Esophagus squamous epithelium (tissue), 5 donors: Measurements from ENCODE around the gene PNKD. TPM values are rescaled to one million over a fixed set of nuclear protein-coding genes. Genes with fewer than 3 reads are reported as not detected.
"Not testable (repeated sequence)": the region's sequence is repeated elsewhere in the genome, so short reads cannot be mapped to it uniquely, and the experiment has no call there.

Source experiments
- DNase-seq: peaks from one replicate; lab custom pipeline; 2025; lab: John Stamatoyannopoulos, UW
- H3K27ac ChIP-seq, 4 donors: fragments of 200-600 bp; sonication (generic); one replicate each; pipeline ENCODE4 v1.5.1; 2016 to 2019; ENCODE audit warnings: mild to moderate bottlenecking in 1 of 4
- H3K27me3 ChIP-seq, 4 donors: fragments of 200-600 bp; sonication (generic); 1 replicate in 3 of 4; 2 replicates in 1 of 4; pipeline versions ENCODE4 v1.5.1 to v1.6.0; 2017 to 2021; ENCODE audit warnings: antibody characterized with exemption in 1 of 4
- H3K36me3 ChIP-seq, 3 donors: fragments of 200-600 bp; sonication (generic); one replicate each; pipeline ENCODE4 v1.5.1; 2016 to 2019
- H3K4me1 ChIP-seq, 3 donors: fragments of 200-600 bp; sonication (generic); one replicate each; pipeline ENCODE4 v1.5.1; 2017 to 2019
- H3K4me3 ChIP-seq, 4 donors: fragments of 200-600 bp; sonication (generic); 1 replicate in 3 of 4; 2 replicates in 1 of 4; pipeline ENCODE4 v1.5.1; 2016 to 2019; ENCODE audit warnings: mild to moderate bottlenecking in 2 of 4, moderate library complexity in 1 of 4
- H3K9me3 ChIP-seq, 3 donors: fragments of 200-600 bp; sonication (generic); one replicate each; pipeline ENCODE4 v1.5.1; 2016 to 2019
- CTCF ChIP-seq, 6 experiments: fragments of 450-650 bp in 4 of 6; fragments of 200-600 bp in 2 of 6; sonication (generic) in 2 of 6; IDR thresholded peaks; one replicate each; pipeline ENCODE4 v1.5.1; 2016 to 2019; ENCODE audit warnings: antibody characterized with exemption in 6 of 6, mild to moderate bottlenecking in 4 of 6, moderate library complexity in 4 of 6
- POLR2A ChIP-seq, 4 donors: fragments of 450-650 bp; IDR thresholded peaks; one replicate each; pipeline ENCODE4 v1.6.1; 2017; ENCODE audit warnings: antibody characterized with exemption in 4 of 4, mild to moderate bottlenecking in 4 of 4, moderate library complexity in 3 of 4
- WGBS, 2 donors: methylation state at CpG; one replicate each; pipeline ENCODE4 v1.1.5; 2018; 5-methylcytosine and 5-hydroxymethylcytosine counted together
- intact Hi-C: fragments of 100-400 bp; cut with DNase I; formaldehyde crosslinking; loops from one replicate; pipeline ENCODE4 v1.15.0; 2022
- total RNA-seq, 4 donors: library from RNA; depleted of rRNA; stranded (reverse); fragments of >200 nt; gene quantifications; one replicate each; pipeline ENCODE4 v1.1.0, GENCODE V29; 2016
- donor health status: DM: yes; HTN: yes; CAD: no.

The PNKD gene
- total RNA-seq, 4 donors from 2014 or later, result 19.7 to 34.3 (median 28.0) TPM

- no peak overlapping the region for H3K4me3 ChIP-seq
- no peaks in the 10 kb centered on the region for H3K4me1 ChIP-seq
- intact Hi-C loops, result no loop called here
- no peaks in the 10 kb centered on the region for H3K9me3 ChIP-seq
- TF ChIP-seq CTCF (IDR thresholded peaks at IDR 0.05), result no peak
- TF ChIP-seq POLR2A (IDR thresholded peaks at IDR 0.05), result no peak
- no peaks in the 10 kb centered on the region for H3K27me3 ChIP-seq
- no peak for DNase-seq
- H3K27ac ChIP-seq, result no peak overlapping the region
- H3K36me3 ChIP-seq, result no peaks in the 10 kb centered on the region
- 81 to 91% methylated on average over 10 to 11 of the region's 11 CpGs for WGBS, 2 donors
Measured at GRCh38 chr2:218310853-218311540, 40.7 kb downstream of the PNKD start.

- H3K4me3 ChIP-seq, H3K27ac ChIP-seq, intact Hi-C loops, H3K4me1 ChIP-seq, H3K36me3 ChIP-seq, H3K9me3 ChIP-seq, H3K27me3 ChIP-seq, DNase-seq: not testable (repeated sequence)
- WGBS, 2 donors, result 75 to 89% methylated on average over 7 to 10 of the region's 11 CpGs
Measured at GRCh38 chr2:218311541-218312266, 41.4 kb downstream of the PNKD start.

GRCh38 chr2:218312267-218312756 is 42.0 kb downstream of the PNKD start:
- Histone ChIP-seq H3K27ac (no peak overlapping the region), H3K27me3 (no peaks in the 10 kb centered on the region), H3K4me1 (peaks cover 0 to 5% (median 0%) of the 10 kb centered on the region in 3 donors), H3K4me3 (no peak overlapping the region), H3K9me3 (no peaks in the 10 kb centered on the region), H3K36me3 (no peaks in the 10 kb centered on the region)
- intact Hi-C loops, result no loop called here
- DNase-seq, result no peak
- 26 to 48% methylated on average over 2 of the region's 2 CpGs for WGBS, 2 donors
- TF ChIP-seq CTCF (IDR thresholded peaks at IDR 0.05) (no peak), POLR2A (IDR thresholded peaks at IDR 0.05) (no peak)

- no peak overlapping the region for H3K4me3 ChIP-seq
- no peaks in the 10 kb centered on the region for H3K27me3 ChIP-seq
- no peak for DNase-seq
- TF ChIP-seq CTCF (IDR thresholded peaks at IDR 0.05) (no peak), POLR2A (IDR thresholded peaks at IDR 0.05) (no peak)
- peaks cover 0 to 5% (median 0%) of the 10 kb centered on the region in 3 donors for H3K4me1 ChIP-seq
- 84 to 87% methylated on average over 1 of the region's 1 CpG for WGBS, 2 donors
- H3K36me3 ChIP-seq, result no peaks in the 10 kb centered on the region
- intact Hi-C loops, result no loop called here
- no peaks in the 10 kb centered on the region for H3K9me3 ChIP-seq
- no peak overlapping the region for H3K27ac ChIP-seq
Measured at GRCh38 chr2:218313356-218313755, 43.0 kb downstream of the PNKD start.

GRCh38 chr2:218314764-218315163 is 44.4 kb downstream of the PNKD start:
- H3K9me3 ChIP-seq, H3K4me3 ChIP-seq, intact Hi-C loops, H3K36me3 ChIP-seq, H3K4me1 ChIP-seq, H3K27ac ChIP-seq, DNase-seq, H3K27me3 ChIP-seq: not testable (repeated sequence)
- WGBS, 2 donors, result 82 to 92% methylated on average over 4 of the region's 4 CpGs

GRCh38 chr2:218315397-218315796 is 45.1 kb downstream of the PNKD start:
- Histone ChIP-seq H3K27me3 (no peaks in the 10 kb centered on the region), H3K27ac (no peak overlapping the region), H3K4me1 (peaks cover 0 to 5% (median 0%) of the 10 kb centered on the region in 3 donors), H3K9me3 (no peaks in the 10 kb centered on the region), H3K4me3 (no peak overlapping the region), H3K36me3 (no peaks in the 10 kb centered on the region)
- WGBS, 2 donors, result 54 to 67% methylated on average over 7 to 8 of the region's 8 CpGs
- no peak for DNase-seq
- no peak for TF ChIP-seq CTCF (IDR thresholded peaks at IDR 0.05)
- no peak for TF ChIP-seq POLR2A (IDR thresholded peaks at IDR 0.05)
- intact Hi-C loops, result no loop called here
